OCI-LY3 (cell line): ENCODE data around the gene ABHD10.

Experiments
- H2AFZ ChIP-seq: fragments of 200-600, 300-600 bp; shearing (Covaris generic); 2 replicates; pipeline ENCODE4 v1.6.0; 2014; ENCODE audit warnings: antibody characterized with exemption, low read depth, low read length
- H3K27ac ChIP-seq: fragments of 200-600, 300-600 bp; sonication (generic); 2 replicates; pipeline ENCODE4 v1.5.1; 2014; ENCODE audit warnings: mild to moderate bottlenecking, low read length, moderate library complexity, mixed read lengths
- H3K27me3 ChIP-seq: fragments of 200-600, 300-600 bp; sonication (generic); 2 replicates; pipeline ENCODE4 v1.6.1; 2014; ENCODE audit warnings: low read depth, low read length, mixed read lengths
- H3K36me3 ChIP-seq: fragments of 200-600, 300-600 bp; sonication (generic); replicated peaks from 2 replicates; pipeline ENCODE3; 2014; ENCODE audit warnings: low read depth, low read length, mixed read lengths
- H3K4me1 ChIP-seq: fragments of 300-600, 200-600 bp; sonication (generic); 2 replicates; pipeline ENCODE4 v1.6.1; 2014; ENCODE audit warnings: low read length, mixed read lengths
- H3K4me2 ChIP-seq: fragments of 200-600, 300-600 bp; sonication (generic); 2 replicates; pipeline ENCODE4 v1.6.1; 2014; ENCODE audit warnings: low read length, mixed read lengths
- H3K4me3 ChIP-seq: fragments of 300-600, 200-600 bp; sonication (generic); 2 replicates; pipeline ENCODE4 v1.5.1; 2014; ENCODE audit warnings: antibody characterized with exemption, mild to moderate bottlenecking, low read length, moderate library complexity
- H3K79me2 ChIP-seq: fragments of 300-600, 200-600 bp; shearing (Covaris generic); 2 replicates; pipeline ENCODE4 v1.6.1; 2014; ENCODE audit warnings: mild to moderate bottlenecking, low read length, mixed read lengths
- H3K9ac ChIP-seq: fragments of 300-600, 200-600 bp; shearing (Covaris generic); 2 replicates; pipeline ENCODE4 v1.6.0; 2014; ENCODE audit warnings: mild to moderate bottlenecking, low read length, moderate library complexity
- H3K9me3 ChIP-seq: fragments of 200-600, 300-600 bp; shearing (Covaris generic); 2 replicates; pipeline ENCODE4 v1.6.1; 2014; ENCODE audit warnings: low read length, mixed read lengths; ENCODE audit not compliant: insufficient read depth
- H4K20me1 ChIP-seq: fragments of 200-600, 300-600 bp; sonication (generic); 2 replicates; pipeline ENCODE4 v1.6.1; 2016; ENCODE audit warnings: low read length, mixed read lengths; ENCODE audit not compliant: insufficient read depth
- EZH2phosphoT487 ChIP-seq: fragments of 200-600 bp; shearing (Covaris generic); IDR thresholded peaks from 2 replicates; pipeline ENCODE4 v1.6.1; 2018; ENCODE audit warnings: antibody characterized with exemption, mixed run types, low read depth
- TF ChIP-seq, protein P1 (sequence below): fragments of 200-600, 300-600 bp; sonication (generic); IDR thresholded peaks from 2 replicates; pipeline ENCODE4 v1.5.1; 2014; ENCODE audit warnings: antibody characterized with exemption, low read length, low read depth

Gene ABHD10

GRCh38 chr3:111944372-111944771 lies 34.5 kb upstream of the ABHD10 start:
- Histone ChIP-seq H3K4me3 (no peak overlapping the region), H3K27me3 (no peaks in the 10 kb centered on the region), H3K27ac (no peak overlapping the region), H3K36me3 (no peaks in the 10 kb centered on the region), H2AFZ (no peak overlapping the region), H3K79me2 (no peaks in the 10 kb centered on the region), H3K4me1 (no peaks in the 10 kb centered on the region), H3K9ac (no peak overlapping the region), H3K4me2 (no peak overlapping the region), H4K20me1 (no peaks in the 10 kb centered on the region), H3K9me3 (no peaks in the 10 kb centered on the region)
- TF ChIP-seq, protein P1, sequence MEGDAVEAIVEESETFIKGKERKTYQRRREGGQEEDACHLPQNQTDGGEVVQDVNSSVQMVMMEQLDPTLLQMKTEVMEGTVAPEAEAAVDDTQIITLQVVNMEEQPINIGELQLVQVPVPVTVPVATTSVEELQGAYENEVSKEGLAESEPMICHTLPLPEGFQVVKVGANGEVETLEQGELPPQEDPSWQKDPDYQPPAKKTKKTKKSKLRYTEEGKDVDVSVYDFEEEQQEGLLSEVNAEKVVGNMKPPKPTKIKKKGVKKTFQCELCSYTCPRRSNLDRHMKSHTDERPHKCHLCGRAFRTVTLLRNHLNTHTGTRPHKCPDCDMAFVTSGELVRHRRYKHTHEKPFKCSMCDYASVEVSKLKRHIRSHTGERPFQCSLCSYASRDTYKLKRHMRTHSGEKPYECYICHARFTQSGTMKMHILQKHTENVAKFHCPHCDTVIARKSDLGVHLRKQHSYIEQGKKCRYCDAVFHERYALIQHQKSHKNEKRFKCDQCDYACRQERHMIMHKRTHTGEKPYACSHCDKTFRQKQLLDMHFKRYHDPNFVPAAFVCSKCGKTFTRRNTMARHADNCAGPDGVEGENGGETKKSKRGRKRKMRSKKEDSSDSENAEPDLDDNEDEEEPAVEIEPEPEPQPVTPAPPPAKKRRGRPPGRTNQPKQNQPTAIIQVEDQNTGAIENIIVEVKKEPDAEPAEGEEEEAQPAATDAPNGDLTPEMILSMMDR, result no peak
- TF ChIP-seq EZH2phosphoT487, result no peak

DNA sequence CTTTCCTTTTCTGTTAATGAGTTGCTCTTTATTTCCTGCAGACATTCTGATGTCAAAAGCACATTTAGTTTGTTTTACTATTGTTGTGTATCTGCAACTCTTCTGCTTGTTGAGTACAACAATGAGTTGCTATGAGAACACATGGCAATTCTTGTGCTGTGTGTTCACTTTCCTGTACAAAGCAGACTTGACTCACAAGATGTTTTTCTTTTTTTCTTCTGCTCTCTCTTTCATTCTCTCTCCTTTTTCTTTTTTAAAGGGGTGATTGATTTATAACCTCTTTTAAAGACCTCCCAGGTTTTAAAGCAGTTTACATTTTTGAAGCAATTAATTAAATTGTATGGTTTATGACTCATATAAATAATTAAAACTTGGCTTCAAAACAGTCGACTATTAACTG lies 31.6 kb upstream of the ABHD10 start:
- no peak overlapping the region for H3K9ac ChIP-seq
- no peaks in the 10 kb centered on the region for H3K4me1 ChIP-seq
- no peaks in the 10 kb centered on the region for H3K36me3 ChIP-seq
- TF ChIP-seq, protein P1, result no peak
- no peak for TF ChIP-seq EZH2phosphoT487
- no peak overlapping the region for H3K4me3 ChIP-seq
- H3K27me3 ChIP-seq, result no peaks in the 10 kb centered on the region
- no peak overlapping the region for H3K4me2 ChIP-seq
- H4K20me1 ChIP-seq, result no peaks in the 10 kb centered on the region
- H3K9me3 ChIP-seq, result no peaks in the 10 kb centered on the region
- H2AFZ ChIP-seq, result no peak overlapping the region
- H3K79me2 ChIP-seq, result no peaks in the 10 kb centered on the region
- no peak overlapping the region for H3K27ac ChIP-seq

- Histone ChIP-seq H3K27ac (no peak overlapping the region), H3K27me3 (no peaks in the 10 kb centered on the region), H4K20me1 (no peaks in the 10 kb centered on the region), H3K4me2 (no peak overlapping the region), H3K9ac (no peak overlapping the region), H2AFZ (no peak overlapping the region), H3K79me2 (no peaks in the 10 kb centered on the region), H3K36me3 (no peaks in the 10 kb centered on the region), H3K4me3 (no peak overlapping the region), H3K9me3 (no peaks in the 10 kb centered on the region), H3K4me1 (no peaks in the 10 kb centered on the region)
- TF ChIP-seq, protein P1, result no peak
- TF ChIP-seq EZH2phosphoT487, result no peak
Observed at GRCh38 chr3:111948786-111949185, 30.0 kb upstream of the ABHD10 start.

- Histone ChIP-seq H2AFZ (no peak overlapping the region), H3K4me1 (no peaks in the 10 kb centered on the region), H3K36me3 (no peaks in the 10 kb centered on the region), H3K79me2 (no peaks in the 10 kb centered on the region), H3K9me3 (no peaks in the 10 kb centered on the region), H3K9ac (no peak overlapping the region), H3K4me2 (no peak overlapping the region), H4K20me1 (no peaks in the 10 kb centered on the region), H3K27ac (no peak overlapping the region), H3K27me3 (no peaks in the 10 kb centered on the region), H3K4me3 (no peak overlapping the region)
- TF ChIP-seq, protein P1, result no peak
- no peak for TF ChIP-seq EZH2phosphoT487
Observed at GRCh38 chr3:111949712-111950111, 29.1 kb upstream of the ABHD10 start.
